ENCODE measurements around the gene TBC1D20. TPM values are rescaled to one million over a fixed set of nuclear protein-coding genes. Genes with fewer than 3 reads are reported as not detected.

The TBC1D20 gene
- total RNA-seq, 1 experiment from 2014 or later = 32.3 TPM

- Histone ChIP-seq H3K9me3 (ENCODE audit: control insufficient read depth in 1 of 2, insufficient read depth in 1 of 2, low read depth in 1 of 2, low read length in 2 of 2) (peaks cover 0 to 6% of the 10 kb centered on the region in 2 experiments; a peak in 1 of 4 replicates), H4K20me1 (ENCODE audit: insufficient read depth) (no peaks in the 10 kb centered on the region), H3K36me3 (ENCODE audit: control insufficient read depth in 1 of 2, insufficient read depth in 2 of 2, low read length in 2 of 2) (peaks cover 15 to 26% of the 10 kb centered on the region in 2 experiments; a peak in 2 of 4 replicates), H3K4me3 (replicated peaks in 1 of 2; ENCODE audit: low read depth in 1 of 2, low read length in 2 of 2) (peak within 1 kb of the TSS; percentile 98), H3K4me1 (ENCODE audit: control insufficient read depth in 1 of 2, insufficient read depth in 2 of 2, low read length in 2 of 2) (peaks cover 9 to 27% of the 10 kb centered on the region in 2 experiments; a peak in 3 of 4 replicates), H3K9me2 (ENCODE audit: insufficient read depth) (no peaks in the 10 kb centered on the region), H3K4me2 (ENCODE audit: low read length) (peak within 1 kb of the TSS; percentile 89), H3K27ac (ENCODE audit: low read depth, low read length) (peak within 1 kb of the TSS; percentile 86), H3K27me3 (ENCODE audit: insufficient read depth, low read length) (no peaks in the 10 kb centered on the region), H3K79me2 (ENCODE audit: insufficient read depth, low read length) (peaks cover 38% of the 10 kb centered on the region), H3K9ac (ENCODE audit: low read length) (peak within 1 kb of the TSS; percentile 98), H2AFZ (ENCODE audit: low read depth, low read length, poor library complexity, severe bottlenecking) (no peak within 1 kb of the TSS)
- ChIA-PET RAD21 (ENCODE audit: low non-redundant PET in 1 of 2, low total read pairs in 2 of 2, uncharacterized antibody in 2 of 2, unreplicated experiment in 2 of 2) (no interaction called here), POLR2A (interaction anchor here (0.7 to 19.5 kb wide), 8 partner anchors 9 to 136 kb away, joined by 3 to 639 read pairs (median 4); partner anchors contain the start of genes CSNK2A1, SOX12 and TRIB3), CTCF (interaction anchor here (1.0 kb wide), 1 partner anchor 46 kb away, joined by 4 read pairs; no protein-coding TSS in a partner anchor)
- peak; percentile 5 for TF ChIP-seq POLR2A (IDR thresholded peaks at IDR 0.05; ENCODE audit: borderline replicate concordance, extremely low read depth, insufficient read depth, insufficient read length)
- no peak; the same call in 1 of the 2 replicates for TF ChIP-seq SP1 (IDR thresholded peaks at IDR 0.05; ENCODE audit: low read depth)
- TF ChIP-seq EZH2phosphoT487 (IDR thresholded peaks at IDR 0.05; ENCODE audit: borderline replicate concordance) = no peak
- TF ChIP-seq SIN3A (IDR thresholded peaks at IDR 0.05; ENCODE audit: low read depth) = peak; percentile 50
- peak; percentile 70 for TF ChIP-seq ZFX (IDR thresholded peaks at IDR 0.05)
- TF ChIP-seq CBX3 (IDR thresholded peaks at IDR 0.05; ENCODE audit: low read depth) = no peak
- peak; percentile 59 for TF ChIP-seq POLR2AphosphoS5 (IDR thresholded peaks at IDR 0.05; ENCODE audit: low read depth, low read length)
- TF ChIP-seq YY1 (IDR thresholded peaks at IDR 0.05; ENCODE audit: extremely low read depth, insufficient replicate concordance, low read depth, low read length) = no peak
- TF ChIP-seq CEBPB (IDR thresholded peaks at IDR 0.05; ENCODE audit: low read depth) = no peak
- intact Hi-C loops (cut with micrococcal nuclease) = no loop called here
- ATAC-seq (peak; percentile 68), DNase-seq (ENCODE audit: low read depth, low spot score) (peak; percentile 44)
- TSS peak; percentile 48 for BruUV-seq (replicated peaks)
Measured at GRCh38 chr20:407953-408842, 54.1 kb downstream of the TBC1D20 start, which contains the start of gene RBCK1. Gene RBCK1 (plus strand): TSS chr20:408299. CDS start chr20:408758, 459 bp downstream.
